HepG2 (cell line): ENCODE data around the gene HSPA1A. TPM values are rescaled to one million over a fixed set of nuclear protein-coding genes. Genes with fewer than 3 reads are reported as not detected.

Source experiments
- ARID2 ChIP-seq: sonication (generic); formaldehyde crosslinking; IDR thresholded peaks from 2 replicates; pipeline ENCODE4 v1.8.1; 2022; ENCODE audit warnings: mild to moderate bottlenecking, missing genetic modification reagents, borderline replicate concordance
- CBX5 ChIP-seq: sonication (generic); formaldehyde crosslinking; IDR thresholded peaks from 2 replicates; pipeline ENCODE4 v1.4.0; 2020; ENCODE audit warnings: missing genetic modification reagents, borderline replicate concordance
- CC2D1A ChIP-seq: sonication (generic); formaldehyde crosslinking; IDR thresholded peaks from 2 replicates; pipeline ENCODE4 v1.8.1; 2023; ENCODE audit warnings: mild to moderate bottlenecking, missing genetic modification reagents
- HDAC2 ChIP-seq: sonication (generic); formaldehyde crosslinking; IDR thresholded peaks from 2 replicates; pipeline ENCODE4 v1.4.0; 2020; ENCODE audit warnings: missing genetic modification reagents
- JDP2 ChIP-seq: sonication (generic); formaldehyde crosslinking; IDR thresholded peaks from 2 replicates; pipeline ENCODE4 v1.8.1; 2022; ENCODE audit warnings: missing genetic modification reagents, borderline replicate concordance
- KMT2A ChIP-seq: sonication (generic); formaldehyde crosslinking; IDR thresholded peaks from 2 replicates; pipeline ENCODE4 v1.4.0; 2020; ENCODE audit warnings: missing genetic modification reagents
- LCORL ChIP-seq, 2 experiments: fragments of 450-650 bp in 1 of 2; sonication (generic) in 1 of 2; formaldehyde crosslinking in 1 of 2; IDR thresholded peaks; 2 replicates each; pipeline versions ENCODE4 v1.5.0 to v1.6.1; 2017 to 2020; ENCODE audit warnings: antibody characterized with exemption in 1 of 2, missing genetic modification reagents in 1 of 2
- PHF20 ChIP-seq: sonication (generic); formaldehyde crosslinking; IDR thresholded peaks from 2 replicates; pipeline ENCODE4 v1.5.0; 2020; ENCODE audit warnings: mild to moderate bottlenecking, missing genetic modification reagents
- RNF2 ChIP-seq: fragments of 450-650 bp; conservative IDR thresholded peaks from 2 replicates; pipeline ENCODE4 v1.6.1; 2016; ENCODE audit warnings: low read depth
- SMAD1 ChIP-seq: sonication (generic); formaldehyde crosslinking; IDR thresholded peaks from 2 replicates; pipeline ENCODE4 v1.4.0; 2020; ENCODE audit warnings: missing genetic modification reagents, low read depth, mild to moderate bottlenecking, borderline replicate concordance
- TEAD2 ChIP-seq: sonication (generic); formaldehyde crosslinking; IDR thresholded peaks from 2 replicates; pipeline ENCODE4 v1.9.0; 2021; ENCODE audit warnings: missing genetic modification reagents
- TEAD3 ChIP-seq: optimal IDR thresholded peaks from 2 replicates; pipeline ENCODE3; 2016; ENCODE audit warnings: borderline replicate concordance
- ZC3H4 ChIP-seq: sonication (generic); formaldehyde crosslinking; IDR thresholded peaks from 2 replicates; pipeline ENCODE4 v1.4.0; 2020; ENCODE audit warnings: missing genetic modification reagents, borderline replicate concordance
- ZNF234 ChIP-seq: sonication (generic); formaldehyde crosslinking; conservative IDR thresholded peaks from 2 replicates; pipeline ENCODE4 v1.5.1; 2020; ENCODE audit warnings: mild to moderate bottlenecking, missing genetic modification reagents
- ZNF501 ChIP-seq: sonication (generic); formaldehyde crosslinking; IDR thresholded peaks from 2 replicates; pipeline ENCODE4 v1.5.1; 2020; ENCODE audit warnings: mild to moderate bottlenecking, moderate library complexity, missing genetic modification reagents
- ZNF546 ChIP-seq: sonication (generic); formaldehyde crosslinking; conservative IDR thresholded peaks from 2 replicates; pipeline ENCODE4 v1.8.1; 2023; ENCODE audit warnings: mild to moderate bottlenecking, missing genetic modification reagents
- ZNF549 ChIP-seq: sonication (generic); formaldehyde crosslinking; IDR thresholded peaks from 2 replicates; pipeline ENCODE4 v1.5.0; 2020; ENCODE audit warnings: missing genetic modification reagents
- ZNF652 ChIP-seq: IDR thresholded peaks from 2 replicates; pipeline ENCODE4 v1.6.1; 2016; ENCODE audit warnings: low read depth, borderline replicate concordance
- ZNF660 ChIP-seq: sonication (generic); formaldehyde crosslinking; IDR thresholded peaks from 2 replicates; pipeline ENCODE4 v1.5.1; 2020; ENCODE audit warnings: mild to moderate bottlenecking, low read depth, missing genetic modification reagents, borderline replicate concordance
- ZSCAN9 ChIP-seq: IDR thresholded peaks from 2 replicates; pipeline ENCODE4 v1.6.1; 2016; ENCODE audit warnings: borderline replicate concordance
- ZXDC ChIP-seq: sonication (generic); formaldehyde crosslinking; IDR thresholded peaks from 2 replicates; pipeline ENCODE4 v1.5.0; 2020; ENCODE audit warnings: mild to moderate bottlenecking, missing genetic modification reagents
- polyA plus RNA-seq, 8 experiments: library from polyadenylated mRNA; depleted of rRNA in 3 of 8; stranded (reverse) in 7 of 8; unstranded in 1 of 8; fragments of >200 nt; fragmentation: Illumina TruSeq in 4 of 8; extraction: Trizol in 4 of 8; gene quantifications; 2 replicates each; pipeline versions ENCODE4 v1.2.1 to v1.2.3, GENCODE V29; 2011 to 2016; ENCODE audit warnings: low read depth in 4 of 8, missing spikeins in 1 of 8, mixed read lengths in 1 of 8; ENCODE audit not compliant: insufficient read depth in 1 of 8
- total RNA-seq, 5 experiments: library from RNA; depleted of rRNA; stranded (reverse); fragments of >200 nt; fragmentation: Illumina TruSeq; extraction: Trizol; gene quantifications; 2 replicates each; pipeline ENCODE4 v1.2.3, GENCODE V29; 2016; ENCODE audit warnings: low read depth in 1 of 5
- TF ChIP-seq, protein P1 (sequence below): IDR thresholded peaks from 2 replicates; pipeline ENCODE4 v1.6.1; 2016; ENCODE audit warnings: low read depth, control low read depth
- TF ChIP-seq, protein P2 (sequence below): sonication (generic); formaldehyde crosslinking; IDR thresholded peaks from 2 replicates; pipeline ENCODE4 v1.5.0; 2020; ENCODE audit warnings: missing genetic modification reagents
- TF ChIP-seq, protein P3 (sequence below): sonication (generic); formaldehyde crosslinking; IDR thresholded peaks from 2 replicates; pipeline ENCODE4 v1.4.0; 2020; ENCODE audit warnings: low read depth, mild to moderate bottlenecking, missing genetic modification reagents
- TF ChIP-seq, protein P4 (sequence below): sonication (generic); formaldehyde crosslinking; IDR thresholded peaks from 2 replicates; pipeline ENCODE4 v1.4.0; 2020; ENCODE audit warnings: missing genetic modification reagents, mild to moderate bottlenecking, borderline replicate concordance

The HSPA1A gene
- total and polyA plus RNA-seq, 2 of the 13 experiments (the other 11 are each of a cell fraction or from before 2014, with no cell fraction given), result 44.5 to 85.0 TPM

DNA sequence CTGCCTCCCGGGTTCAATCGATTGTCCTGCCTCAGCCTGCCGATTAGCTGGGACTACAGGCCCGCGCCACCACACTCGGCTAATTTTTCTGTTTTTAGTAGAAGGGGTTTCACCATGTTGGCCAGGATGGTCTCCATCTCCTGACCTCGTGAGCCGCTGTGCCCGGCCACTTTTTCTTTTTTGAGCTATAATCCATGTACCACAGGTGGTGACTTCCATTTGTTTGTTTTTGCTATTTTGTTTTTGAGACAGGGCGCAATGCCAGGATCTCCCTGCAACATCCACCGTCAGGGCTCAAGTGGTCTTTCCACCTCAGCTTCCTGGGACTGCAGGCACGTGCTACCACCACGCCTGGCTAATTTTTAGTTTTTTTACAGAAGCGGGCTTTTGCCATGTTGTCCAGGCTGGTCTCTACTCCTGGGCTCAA is 20.7 kb downstream of the HSPA1A start (continued):
- TF ChIP-seq, protein P1, sequence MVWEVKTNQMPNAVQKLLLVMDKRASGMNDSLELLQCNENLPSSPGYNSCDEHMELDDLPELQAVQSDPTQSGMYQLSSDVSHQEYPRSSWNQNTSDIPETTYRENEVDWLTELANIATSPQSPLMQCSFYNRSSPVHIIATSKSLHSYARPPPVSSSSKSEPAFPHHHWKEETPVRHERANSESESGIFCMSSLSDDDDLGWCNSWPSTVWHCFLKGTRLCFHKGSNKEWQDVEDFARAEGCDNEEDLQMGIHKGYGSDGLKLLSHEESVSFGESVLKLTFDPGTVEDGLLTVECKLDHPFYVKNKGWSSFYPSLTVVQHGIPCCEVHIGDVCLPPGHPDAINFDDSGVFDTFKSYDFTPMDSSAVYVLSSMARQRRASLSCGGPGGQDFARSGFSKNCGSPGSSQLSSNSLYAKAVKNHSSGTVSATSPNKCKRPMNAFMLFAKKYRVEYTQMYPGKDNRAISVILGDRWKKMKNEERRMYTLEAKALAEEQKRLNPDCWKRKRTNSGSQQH, result peak; percentile 37; the same call in 1 of the 2 replicates
- TF ChIP-seq TEAD2 (CRISPR knock-in tag) (no peak), LCORL (IDR thresholded peaks at IDR 0.05) (no peak), LCORL (CRISPR knock-in tag; IDR thresholded peaks at IDR 0.05) (peak; percentile 7; the same call in 1 of the 2 replicates), ZNF546 (CRISPR knock-in tag) (no peak), HDAC2 (no peak), CC2D1A (no peak), CBX5 (CRISPR knock-in tag) (no peak), ZNF549 (CRISPR knock-in tag) (no peak), ZXDC (no peak), TEAD3 (CRISPR knock-in tag) (peak; percentile 26), JDP2 (CRISPR knock-in tag) (no peak), SMAD1 (CRISPR knock-in tag) (no peak), ZSCAN9 (CRISPR knock-in tag) (no peak), ZNF234 (CRISPR knock-in tag) (no peak), RNF2 (no peak), ZC3H4 (no peak), ARID2 (CRISPR knock-in tag) (no peak), ZNF652 (CRISPR knock-in tag) (no peak), ZNF501 (CRISPR knock-in tag) (no peak), ZNF660 (CRISPR knock-in tag) (no peak), KMT2A (CRISPR knock-in tag) (peak; percentile 23; the same call in 1 of the 2 replicates), PHF20 (CRISPR knock-in tag) (no peak)
- TF ChIP-seq, protein P2, sequence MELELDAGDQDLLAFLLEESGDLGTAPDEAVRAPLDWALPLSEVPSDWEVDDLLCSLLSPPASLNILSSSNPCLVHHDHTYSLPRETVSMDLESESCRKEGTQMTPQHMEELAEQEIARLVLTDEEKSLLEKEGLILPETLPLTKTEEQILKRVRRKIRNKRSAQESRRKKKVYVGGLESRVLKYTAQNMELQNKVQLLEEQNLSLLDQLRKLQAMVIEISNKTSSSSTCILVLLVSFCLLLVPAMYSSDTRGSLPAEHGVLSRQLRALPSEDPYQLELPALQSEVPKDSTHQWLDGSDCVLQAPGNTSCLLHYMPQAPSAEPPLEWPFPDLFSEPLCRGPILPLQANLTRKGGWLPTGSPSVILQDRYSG, result no peak
- TF ChIP-seq, protein P3, sequence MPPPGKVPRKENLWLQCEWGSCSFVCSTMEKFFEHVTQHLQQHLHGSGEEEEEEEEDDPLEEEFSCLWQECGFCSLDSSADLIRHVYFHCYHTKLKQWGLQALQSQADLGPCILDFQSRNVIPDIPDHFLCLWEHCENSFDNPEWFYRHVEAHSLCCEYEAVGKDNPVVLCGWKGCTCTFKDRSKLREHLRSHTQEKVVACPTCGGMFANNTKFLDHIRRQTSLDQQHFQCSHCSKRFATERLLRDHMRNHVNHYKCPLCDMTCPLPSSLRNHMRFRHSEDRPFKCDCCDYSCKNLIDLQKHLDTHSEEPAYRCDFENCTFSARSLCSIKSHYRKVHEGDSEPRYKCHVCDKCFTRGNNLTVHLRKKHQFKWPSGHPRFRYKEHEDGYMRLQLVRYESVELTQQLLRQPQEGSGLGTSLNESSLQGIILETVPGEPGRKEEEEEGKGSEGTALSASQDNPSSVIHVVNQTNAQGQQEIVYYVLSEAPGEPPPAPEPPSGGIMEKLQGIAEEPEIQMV (CRISPR knock-in tag), result no peak
- TF ChIP-seq, protein P4, sequence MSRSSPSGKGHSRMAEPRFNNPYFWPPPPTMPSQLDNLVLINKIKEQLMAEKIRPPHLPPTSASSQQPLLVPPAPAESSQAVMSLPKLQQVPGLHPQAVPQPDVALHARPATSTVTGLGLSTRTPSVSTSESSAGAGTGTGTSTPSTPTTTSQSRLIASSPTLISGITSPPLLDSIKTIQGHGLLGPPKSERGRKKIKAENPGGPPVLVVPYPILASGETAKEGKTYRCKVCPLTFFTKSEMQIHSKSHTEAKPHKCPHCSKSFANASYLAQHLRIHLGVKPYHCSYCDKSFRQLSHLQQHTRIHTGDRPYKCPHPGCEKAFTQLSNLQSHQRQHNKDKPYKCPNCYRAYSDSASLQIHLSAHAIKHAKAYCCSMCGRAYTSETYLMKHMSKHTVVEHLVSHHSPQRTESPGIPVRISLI (CRISPR knock-in tag), result no peak
